GM20000 (cell line): ENCODE data around the gene F11R.

Experiments
- DNase-seq: peaks from one replicate; pipeline ENCODE4 v3.0.0; 2012; ENCODE audit warnings: low spot score
- TF ChIP-seq, protein P1 (sequence below): IDR thresholded peaks from 2 replicates; pipeline ENCODE4 v1.5.1; 2012; ENCODE audit warnings: mild to moderate bottlenecking, control low read depth; ENCODE audit errors: extremely low read depth, missing control alignments

F11R gene

DNA sequence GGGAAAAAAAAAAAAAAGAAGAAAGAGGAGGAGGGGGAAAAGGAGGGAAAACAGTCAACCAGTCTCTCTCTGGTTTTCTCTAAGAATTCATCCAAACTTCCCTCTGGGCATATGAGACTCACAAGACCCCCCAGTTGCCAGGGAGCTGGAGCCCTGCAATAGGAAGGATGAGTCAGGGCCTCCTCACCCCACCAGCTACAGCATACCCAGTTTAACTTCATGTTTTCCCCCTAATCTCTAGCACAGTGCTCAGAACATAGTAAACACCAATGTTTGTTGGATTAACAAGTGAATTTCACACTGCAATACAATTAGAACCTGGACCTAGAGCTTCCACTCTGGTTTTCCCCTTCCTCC lies 7.8 kb downstream of the F11R start:
- DNase-seq: no peak
- TF ChIP-seq, protein P1, sequence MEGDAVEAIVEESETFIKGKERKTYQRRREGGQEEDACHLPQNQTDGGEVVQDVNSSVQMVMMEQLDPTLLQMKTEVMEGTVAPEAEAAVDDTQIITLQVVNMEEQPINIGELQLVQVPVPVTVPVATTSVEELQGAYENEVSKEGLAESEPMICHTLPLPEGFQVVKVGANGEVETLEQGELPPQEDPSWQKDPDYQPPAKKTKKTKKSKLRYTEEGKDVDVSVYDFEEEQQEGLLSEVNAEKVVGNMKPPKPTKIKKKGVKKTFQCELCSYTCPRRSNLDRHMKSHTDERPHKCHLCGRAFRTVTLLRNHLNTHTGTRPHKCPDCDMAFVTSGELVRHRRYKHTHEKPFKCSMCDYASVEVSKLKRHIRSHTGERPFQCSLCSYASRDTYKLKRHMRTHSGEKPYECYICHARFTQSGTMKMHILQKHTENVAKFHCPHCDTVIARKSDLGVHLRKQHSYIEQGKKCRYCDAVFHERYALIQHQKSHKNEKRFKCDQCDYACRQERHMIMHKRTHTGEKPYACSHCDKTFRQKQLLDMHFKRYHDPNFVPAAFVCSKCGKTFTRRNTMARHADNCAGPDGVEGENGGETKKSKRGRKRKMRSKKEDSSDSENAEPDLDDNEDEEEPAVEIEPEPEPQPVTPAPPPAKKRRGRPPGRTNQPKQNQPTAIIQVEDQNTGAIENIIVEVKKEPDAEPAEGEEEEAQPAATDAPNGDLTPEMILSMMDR: no peak

DNA sequence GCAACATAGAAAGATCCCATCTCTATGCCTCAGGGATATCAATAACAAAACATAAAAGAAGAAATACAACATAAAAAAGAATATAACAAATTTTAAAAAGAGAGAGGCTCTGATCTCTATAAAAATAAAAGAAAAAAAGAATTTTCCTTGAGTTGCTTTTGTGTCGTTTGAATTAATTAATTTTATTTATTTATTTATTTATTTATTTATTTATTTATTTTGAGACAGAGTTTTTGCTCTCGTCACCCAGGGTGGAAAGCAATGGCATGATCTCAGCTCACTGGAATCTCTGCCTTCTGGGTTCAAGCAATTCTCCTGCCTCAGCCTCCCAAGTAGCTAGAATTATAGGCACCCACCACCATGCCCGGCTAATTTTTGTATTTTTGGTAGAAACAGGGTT lies 8.5 kb downstream of the F11R start:
- TF ChIP-seq, protein P1: no peak
- DNase-seq: no peak

DNA sequence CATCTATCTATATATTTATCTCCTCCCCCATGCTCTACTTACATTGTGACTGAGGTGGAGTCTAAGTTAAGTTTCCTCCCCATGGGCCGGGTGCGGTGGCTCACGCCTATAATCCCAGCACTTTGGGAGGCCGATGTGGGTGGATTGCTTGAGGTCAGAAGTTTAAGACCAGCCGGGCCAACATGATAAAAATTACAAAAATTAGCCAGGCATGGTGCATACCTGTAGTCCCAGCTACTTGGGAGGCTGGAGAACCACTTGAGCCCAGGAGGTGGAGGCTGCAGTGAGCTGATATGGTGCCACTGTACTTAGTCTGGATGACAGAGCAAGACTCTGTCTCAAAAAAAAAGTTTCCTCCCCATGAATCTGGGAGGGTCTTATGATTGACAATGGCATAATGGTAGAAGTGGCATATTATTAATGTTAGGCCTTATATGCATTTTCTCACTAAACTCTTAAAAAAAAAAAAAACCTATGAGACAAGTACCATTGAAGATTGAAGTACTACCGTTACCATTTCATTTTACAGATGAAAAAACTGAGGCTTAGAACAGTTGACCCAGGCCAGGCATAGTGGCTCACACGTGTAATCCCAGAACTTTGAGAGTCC lies 11.2 kb downstream of the F11R start:
- TF ChIP-seq, protein P1: no peak
- no peak for DNase-seq

DNA sequence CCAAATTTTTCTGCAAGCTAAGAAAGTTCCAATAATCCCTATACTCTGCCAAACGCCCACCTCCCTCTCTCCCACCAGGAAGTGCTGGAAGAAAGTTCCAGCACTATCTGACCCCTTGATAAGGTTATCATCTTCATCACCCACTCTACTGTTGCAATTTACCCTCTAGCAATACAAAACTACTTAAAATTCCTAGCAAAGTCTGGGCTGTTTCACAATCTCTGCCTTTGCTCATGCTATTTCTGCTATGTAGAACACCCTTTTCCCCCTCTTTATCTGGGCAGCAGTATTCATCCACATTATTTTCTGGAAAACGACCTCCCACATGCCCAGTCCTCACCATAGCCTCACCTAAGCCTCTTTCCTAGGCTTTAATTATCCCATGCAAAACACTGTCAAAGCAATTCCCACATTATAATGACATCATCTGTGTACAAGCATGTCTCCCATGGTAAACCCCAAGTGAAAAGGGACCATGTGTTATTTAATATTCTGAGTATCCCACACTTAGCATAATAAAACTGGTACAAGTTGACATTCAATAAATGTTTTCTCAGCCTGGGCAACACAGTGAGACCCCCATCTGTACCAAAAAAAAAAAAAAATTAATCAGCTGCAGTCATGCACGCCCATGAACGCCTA lies 12.0 kb downstream of the F11R start:
- DNase-seq: no peak
- TF ChIP-seq, protein P1: no peak

DNA sequence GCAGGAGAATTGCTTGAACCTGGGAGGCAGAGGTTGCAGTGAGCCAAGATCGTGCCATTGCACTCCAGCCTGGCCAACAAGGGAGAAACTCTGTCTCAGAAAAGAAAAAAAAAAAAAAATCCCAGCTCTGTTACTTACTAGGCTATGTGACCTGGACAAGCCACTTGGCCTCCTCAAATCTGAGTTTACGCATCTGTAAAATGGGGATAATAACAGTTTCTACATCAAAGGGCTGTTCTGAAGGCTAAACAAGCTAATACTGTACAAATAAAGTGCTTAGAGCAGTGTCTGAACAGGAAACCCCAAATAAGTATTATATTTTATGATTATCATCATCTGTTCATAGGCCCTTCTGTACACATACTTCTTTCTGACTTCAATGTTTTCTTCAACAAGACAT lies 13.6 kb downstream of the F11R start:
- no peak for DNase-seq
- TF ChIP-seq, protein P1: no peak

DNA sequence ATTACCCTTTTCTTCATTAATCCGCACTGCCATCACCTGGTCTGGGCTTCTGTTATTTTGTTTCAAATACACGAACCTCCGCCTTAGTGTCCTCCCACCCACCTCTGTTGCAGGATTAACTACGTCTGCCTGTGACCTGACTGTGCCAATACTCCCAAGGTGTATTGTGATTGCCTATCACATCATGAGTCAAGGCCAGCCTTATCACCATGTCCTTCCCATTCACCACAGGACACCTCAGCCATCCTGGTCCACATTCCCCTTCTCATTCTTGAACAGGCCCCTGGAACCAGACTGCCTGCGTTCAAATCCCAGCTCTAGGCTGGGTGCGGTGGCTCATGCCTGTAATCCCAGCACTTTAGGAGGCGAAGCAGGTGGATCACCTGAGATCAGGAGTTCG lies 14.4 kb downstream of the F11R start:
- TF ChIP-seq, protein P1: no peak
- DNase-seq: no peak

DNA sequence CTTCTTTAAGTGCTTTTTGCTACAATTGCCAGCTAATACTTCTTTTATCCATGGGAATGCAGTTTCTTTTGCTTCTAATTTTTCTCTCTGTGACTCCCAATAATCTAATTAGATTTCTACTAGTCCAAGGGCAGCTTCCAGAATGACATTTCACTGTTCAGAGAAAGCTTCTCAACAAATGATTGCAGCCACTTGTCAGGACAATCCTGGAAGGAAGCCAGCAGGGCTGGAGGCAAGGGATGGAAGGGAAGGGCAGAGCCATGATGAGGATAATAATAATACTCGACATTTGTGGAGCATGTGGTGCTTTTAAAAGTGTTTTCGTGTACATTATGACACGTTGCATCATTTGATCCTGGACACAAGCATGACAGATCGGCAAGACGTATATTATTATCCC lies 19.4 kb downstream of the F11R start:
- TF ChIP-seq, protein P1: no peak

More for the DNA sequence above, 19.4 kb downstream of the F11R start:
- DNase-seq: no peak
